SKM-1 (cell line): ENCODE measurements around the gene AZIN2.
"Not testable (repeated sequence)": the region's sequence is repeated elsewhere in the genome, so short reads cannot be mapped to it uniquely, and the experiment has no call there.

ENCODE experiments used
- DNase-seq: peaks from one replicate; lab custom pipeline; 2025; ENCODE audit not compliant: unreplicated experiment; lab: John Stamatoyannopoulos, UW

The AZIN2 gene

DNA sequence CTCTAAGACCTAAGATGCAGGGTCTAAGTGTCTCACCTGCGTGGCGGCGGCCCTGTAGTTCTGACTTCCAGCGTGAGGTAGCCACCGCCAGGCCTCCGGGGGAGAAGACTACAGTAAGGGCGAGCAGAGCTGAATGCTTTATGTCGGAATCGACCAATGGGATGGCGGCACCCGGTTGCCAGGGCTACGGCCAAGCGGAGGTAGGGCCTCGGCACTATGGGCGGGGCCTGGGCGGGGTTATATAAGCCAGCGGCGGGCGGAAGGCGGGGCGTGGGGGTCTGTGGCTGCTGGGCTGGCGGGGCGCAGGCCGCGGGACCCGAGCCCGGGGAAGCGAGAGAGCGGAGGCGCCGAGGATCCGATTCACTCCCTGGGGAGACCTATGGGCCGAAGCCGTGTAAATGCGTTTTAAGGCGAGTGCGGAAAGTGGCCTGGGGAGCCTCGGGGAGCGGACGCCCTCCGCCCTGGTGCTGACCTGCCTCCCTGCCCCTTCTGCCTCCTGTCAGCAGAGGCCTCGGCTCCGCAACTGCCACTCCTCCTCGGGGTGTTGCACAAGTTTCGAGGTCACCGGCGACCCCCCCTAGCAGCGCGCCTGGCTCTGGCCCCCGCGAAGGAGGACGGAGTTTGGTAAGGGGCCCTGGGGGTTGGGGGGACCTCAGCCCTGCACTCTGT is at the start of gene AZIN2:
Gene AZIN2, plus strand, starts transcription at position 269 of the 669 bp plus-strand sequence. CDS start 1,097 bp downstream, outside the sequence.
- DNase-seq = no peak

DNA sequence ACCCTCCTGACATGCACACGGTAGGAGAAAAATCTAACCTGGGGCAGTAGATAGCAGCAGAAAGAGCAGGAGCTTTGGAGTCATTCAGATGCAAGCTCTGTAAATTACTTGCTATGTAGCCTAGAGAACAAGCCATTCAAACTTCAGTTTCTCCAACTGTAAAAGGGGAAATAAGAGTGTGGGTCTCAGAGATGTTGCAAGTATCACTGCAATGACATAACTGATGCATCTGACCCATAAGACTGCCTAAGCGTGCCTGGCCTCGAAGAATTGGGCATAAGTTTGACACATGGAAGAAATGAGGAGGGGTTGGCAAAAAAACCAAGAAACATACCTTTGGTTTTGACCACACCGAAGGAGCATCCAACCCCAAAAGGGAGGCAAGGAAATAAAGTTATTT is 49.4 kb upstream of the AZIN2 start:
- DNase-seq = peak; percentile 66

DNA sequence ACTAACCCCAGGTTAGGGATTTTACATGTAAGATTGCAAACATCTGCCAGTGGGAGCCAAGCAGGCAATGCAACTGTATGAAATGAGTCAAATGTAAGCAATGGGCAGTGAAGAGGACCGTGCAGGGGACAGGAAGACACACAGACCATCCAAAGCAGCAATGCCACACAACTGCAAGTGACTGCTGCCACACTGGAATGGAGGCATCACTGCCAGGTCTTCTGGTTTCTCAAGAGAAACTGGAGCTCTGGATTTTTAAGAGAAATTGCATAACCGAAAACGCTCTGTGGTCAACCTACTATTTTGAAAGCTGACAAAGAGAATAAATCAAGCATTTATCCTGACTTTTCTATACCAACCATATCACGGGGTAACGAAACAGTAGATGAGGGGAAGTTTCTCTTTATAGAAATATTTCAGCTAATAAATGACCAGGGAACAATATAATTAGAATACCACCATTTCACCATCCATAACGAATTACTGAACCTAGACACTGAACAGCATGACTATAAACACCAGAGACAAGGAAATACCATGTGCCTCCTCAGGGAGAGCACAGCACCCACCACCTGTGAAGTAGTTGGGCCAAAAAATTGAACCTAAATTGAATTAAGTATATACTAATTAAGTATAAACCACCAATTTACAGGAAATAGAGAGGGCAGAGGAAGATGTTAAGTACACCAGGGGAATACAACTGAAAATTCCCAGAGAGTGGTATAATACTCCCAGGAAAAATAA is 48.7 kb upstream of the AZIN2 start:
- peak; percentile 63 for DNase-seq

DNA sequence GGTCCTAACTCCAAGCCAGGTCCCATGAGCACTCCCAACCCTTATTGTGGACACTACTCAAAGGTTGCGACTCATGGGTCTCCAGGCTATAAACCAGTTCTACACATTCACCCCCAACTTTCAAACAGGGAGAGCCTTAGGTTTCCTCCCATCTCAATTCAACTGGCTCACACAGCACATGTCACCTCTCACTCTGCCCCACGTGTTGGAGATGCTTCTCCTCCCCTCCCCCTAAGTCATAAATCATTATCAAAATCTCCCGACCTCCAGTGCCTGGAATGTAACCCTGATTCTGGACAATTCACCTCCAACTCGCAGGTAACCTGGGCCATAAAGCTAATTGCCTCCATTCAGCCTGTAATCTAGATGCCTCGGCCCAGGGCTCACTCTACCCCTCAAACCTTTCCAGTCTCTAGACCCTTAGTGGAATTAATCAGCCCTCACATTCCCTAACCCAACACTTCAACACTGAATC is 44.9 kb upstream of the AZIN2 start:
- no peak for DNase-seq

DNA sequence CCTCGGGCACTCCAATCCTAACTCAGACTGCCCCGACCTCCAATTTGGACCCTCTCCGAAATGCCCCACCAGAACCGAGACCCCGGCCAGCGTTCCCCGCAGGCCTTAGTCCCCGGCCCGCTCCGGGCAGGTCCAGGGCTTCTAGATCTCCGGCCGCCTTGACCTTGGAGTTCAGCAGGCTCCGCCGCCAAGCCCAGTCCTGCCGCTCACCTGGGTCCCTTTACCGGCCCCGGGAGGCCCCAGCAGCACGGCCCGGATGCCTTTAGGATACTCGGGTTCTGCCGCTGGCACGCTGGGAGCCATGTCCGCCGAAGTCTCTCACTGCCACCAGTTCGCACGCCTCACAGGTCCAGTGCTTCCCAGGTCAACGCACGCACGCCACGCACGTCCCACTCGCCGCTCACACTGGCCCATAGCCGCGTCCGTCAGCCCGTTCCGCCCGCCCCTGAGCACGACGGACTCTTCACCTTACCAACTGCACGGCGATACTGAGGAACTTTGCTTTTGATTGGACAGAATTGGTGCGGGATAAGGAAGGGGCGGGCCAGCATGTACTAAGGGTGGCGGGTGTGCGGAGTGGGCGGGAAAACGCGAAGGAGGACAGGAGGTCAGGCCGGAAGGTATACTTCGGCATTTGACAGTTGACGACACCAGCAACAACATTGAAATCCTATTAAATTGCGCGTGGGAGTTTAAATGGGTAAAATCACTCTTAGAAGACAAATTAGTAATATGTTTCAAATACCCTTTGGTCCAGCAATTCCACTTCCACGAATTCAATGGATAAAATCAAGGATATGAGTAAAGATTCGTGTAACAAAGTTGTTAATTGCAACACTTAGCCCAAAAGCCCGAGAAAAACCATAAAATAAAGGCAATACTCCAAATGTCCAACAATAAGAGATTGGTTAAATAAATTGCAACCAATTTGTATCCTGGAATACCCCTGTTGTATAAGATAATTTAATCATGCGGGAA is 44.1 kb upstream of the AZIN2 start, which contains the start of gene AK2:
Gene AK2, minus strand, starts transcription at position 358 of the 978 bp plus-strand sequence. Its CDS starts 55 bp downstream, at position 303.
- peak; percentile 98 for DNase-seq

DNA sequence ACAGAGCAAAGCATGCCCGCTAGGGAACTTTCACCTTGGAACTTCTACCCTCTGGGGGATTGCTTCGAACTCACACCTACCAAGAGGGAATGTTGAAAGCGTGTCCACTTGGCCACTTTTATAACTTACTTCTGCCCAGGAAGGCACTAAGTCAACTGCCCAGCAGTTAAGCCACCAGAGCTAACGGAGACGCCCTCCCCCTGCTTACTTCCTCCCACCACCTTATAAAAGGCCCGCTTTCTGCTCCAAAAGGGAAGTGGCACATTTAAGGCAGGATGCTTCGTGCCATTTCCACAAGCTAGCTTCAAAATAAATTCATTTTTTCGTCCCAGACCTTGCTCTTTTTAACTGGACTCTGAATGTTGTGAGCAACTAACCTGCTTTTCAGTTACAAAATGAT is 41.1 kb upstream of the AZIN2 start:
- DNase-seq = peak; percentile 69

DNA sequence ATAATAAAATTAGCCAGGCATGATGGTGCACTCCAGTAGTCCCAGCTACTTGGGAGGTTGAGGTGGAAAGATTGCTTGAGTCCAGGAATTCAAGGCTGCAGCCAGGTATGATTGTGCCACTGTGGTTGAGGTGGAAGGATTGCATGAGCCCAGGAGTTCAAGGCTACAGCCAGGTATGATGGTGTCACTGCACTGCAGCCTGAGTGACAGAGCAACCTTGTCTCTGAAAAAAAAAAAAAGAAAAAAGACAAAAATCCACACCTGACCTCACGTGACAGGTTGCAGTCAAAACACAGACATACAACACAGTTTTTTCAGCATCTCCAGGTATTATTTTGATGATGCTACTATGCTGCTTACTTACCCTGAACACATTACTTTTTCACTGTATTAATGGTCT is 39.9 kb upstream of the AZIN2 start:
- no peak for DNase-seq

DNA sequence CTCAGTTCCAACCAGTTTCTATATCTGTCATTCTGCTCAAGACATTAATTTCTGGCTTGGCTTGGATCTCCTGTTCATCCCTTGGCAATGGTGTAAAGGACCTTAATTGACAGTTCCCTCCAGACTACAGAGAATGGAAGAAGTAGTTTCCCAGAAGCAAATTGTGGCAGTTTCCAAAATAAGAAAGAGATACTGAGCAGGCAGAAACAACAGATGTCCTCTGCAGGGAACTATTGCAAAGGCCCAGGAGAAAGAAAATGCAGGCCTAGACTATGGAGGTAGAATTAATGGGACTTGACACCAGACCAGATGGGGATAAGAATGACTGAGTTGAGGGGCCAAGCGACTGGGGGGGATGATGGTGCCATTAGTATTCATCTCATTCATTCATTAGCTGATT is 38.1 kb upstream of the AZIN2 start:
- no peak for DNase-seq

DNA sequence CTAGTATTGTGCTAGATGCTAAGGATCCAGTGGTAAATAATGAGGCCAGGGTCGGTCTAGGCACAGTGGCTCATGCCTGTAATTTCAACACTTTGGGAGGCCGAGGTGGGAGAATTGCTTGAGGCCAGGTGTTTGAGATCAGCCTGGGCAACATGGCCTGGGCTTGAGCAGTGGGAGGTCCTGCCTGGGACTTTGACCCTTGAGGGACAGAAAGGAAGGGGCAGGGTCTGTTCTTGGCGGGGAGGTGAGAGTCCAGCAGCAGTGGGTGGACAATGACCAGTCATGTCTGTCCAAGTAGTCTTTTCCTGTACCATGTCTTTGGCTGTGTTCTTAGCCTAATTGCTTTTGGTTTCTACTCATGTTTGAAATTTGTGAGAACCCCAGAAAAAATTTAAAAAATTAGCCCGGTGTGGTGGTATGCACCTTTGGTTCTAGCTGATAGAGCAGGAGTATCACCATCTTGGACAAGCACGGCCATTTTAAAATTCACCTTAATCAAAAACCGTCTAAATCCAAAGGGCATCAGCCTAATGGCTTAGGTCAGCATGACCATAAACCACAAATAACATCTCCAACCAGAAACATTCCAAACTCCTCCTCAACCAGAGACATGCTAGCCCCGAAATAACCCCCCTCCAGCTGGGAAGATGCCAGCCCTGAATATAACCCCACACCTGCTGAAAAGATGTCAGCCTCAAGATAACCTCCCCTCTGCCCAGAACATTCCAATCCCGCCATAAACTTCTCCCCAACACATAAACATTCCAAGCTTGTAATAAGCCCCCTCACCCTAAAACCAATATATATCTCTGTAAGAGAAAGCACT is 37.5 kb upstream of the AZIN2 start:
- DNase-seq = no peak

DNA sequence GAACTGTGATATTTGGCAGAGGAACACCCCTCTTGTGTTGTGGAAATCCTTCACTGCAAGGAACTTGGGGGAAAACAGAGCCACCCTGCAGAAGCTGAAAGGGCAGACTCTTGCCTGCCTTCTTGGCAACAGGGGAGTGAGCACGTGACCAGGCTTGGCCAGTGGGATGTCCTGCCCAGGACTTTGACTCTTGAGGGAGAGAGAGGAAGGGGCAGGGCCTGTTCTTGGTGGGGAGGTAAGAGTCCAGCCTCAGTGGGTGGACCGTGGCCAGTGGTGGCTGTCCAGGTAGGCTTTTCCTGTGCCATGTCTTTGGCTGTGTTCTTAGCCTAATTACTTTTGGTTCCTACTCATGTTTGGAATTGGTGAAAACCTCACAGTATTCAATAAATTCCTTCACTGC is 35.7 kb upstream of the AZIN2 start:
- DNase-seq = peak; percentile 32

DNA sequence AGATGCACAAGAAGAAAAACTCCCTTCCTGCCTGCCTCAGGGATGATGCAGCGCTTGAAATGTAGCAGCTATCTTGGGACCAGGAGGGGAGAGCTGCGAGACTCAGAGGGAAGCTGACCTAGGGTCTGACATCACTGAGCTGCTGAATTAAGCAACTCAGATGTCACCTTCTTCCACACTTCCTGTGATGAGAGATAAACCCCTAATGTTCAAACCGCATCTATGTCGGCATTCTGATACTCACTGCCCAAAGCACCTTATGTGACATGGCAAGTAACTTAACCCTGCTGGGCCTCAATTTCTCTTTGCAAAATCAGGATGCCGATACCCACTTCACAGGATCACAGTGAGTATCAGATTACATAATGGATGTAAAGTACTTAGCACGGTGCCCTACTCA is 35.1 kb upstream of the AZIN2 start:
- peak; percentile 89 for DNase-seq

DNA sequence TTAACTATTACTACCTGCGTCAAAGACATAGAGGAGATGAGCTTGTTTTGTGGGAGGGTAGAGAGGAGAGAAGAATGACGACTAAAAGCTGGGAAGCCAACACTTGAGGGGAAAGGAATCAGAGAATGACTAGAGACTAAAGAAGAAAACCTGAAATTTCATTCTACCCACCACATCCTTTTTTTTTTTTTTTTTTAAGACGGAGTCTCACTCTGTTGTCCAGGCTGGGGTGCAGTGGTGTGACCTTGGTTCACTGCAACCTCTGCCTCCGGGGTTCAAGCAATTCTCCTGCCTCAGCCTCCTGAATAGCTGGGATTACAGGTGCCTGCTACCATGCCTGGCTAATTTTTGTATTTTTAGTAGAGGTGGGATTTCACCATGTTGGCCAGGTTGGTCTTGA is 34.7 kb upstream of the AZIN2 start:
- DNase-seq = not testable (repeated sequence)

DNA sequence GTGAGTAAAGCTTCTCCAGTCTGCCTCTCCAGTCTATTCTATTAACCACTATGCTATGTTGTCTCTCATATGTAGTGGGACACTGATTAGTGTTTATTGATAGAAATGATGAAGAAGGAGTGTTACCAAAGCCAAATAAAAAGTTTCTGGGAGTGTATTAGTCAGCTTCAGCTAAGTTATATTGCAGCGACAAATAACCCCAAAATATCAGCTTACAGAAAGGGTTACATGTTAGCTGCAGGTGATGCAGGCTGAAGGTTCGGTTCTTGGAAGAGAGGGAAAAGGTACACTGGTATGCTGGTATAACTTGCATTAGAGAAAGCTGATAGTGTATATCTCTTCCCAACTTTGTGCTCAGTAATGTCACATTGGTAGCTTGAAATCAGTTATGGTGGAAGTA is 33.7 kb upstream of the AZIN2 start:
- no peak for DNase-seq

DNA sequence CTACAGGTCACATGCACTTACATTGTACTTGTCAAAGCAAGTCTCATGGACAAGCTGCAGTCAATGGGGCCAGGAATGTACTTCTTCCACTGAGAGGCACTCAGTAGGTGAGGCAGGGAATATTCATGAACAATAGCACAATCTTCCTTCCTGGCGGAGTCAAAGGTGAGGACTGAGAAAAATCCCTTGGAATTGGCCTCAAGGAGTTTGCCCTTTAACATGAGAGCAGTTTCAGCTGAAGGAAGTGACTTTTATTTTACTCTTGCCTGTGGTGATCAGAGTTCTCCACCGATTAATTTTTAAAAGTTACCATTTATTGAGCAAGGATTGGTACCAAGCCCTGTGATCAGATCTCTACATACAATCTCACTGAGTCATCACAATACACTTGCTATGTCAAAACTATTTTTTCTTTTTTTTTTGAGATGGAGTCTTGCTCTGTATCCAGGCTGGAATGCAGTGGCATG is 33.1 kb upstream of the AZIN2 start:
- DNase-seq = no peak

DNA sequence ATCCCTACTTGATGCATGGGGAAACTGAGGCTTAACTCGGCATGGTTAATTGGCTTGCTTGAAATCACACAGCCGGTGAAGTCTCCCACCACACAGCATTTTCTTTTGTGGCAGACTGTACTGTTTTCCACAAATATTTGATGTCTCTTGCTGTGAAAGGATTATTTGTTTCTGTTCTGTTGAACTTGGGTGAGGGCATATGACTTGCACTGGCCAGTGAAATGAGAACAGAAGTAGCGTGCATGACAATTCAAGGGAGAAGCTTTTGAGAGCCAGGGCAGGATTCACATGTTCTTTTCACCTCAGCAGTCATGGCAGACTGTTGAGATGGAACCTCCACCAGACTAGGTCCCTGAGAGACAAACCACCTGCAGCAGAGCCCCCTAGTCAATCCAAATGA is 32.5 kb upstream of the AZIN2 start:
- no peak for DNase-seq

DNA sequence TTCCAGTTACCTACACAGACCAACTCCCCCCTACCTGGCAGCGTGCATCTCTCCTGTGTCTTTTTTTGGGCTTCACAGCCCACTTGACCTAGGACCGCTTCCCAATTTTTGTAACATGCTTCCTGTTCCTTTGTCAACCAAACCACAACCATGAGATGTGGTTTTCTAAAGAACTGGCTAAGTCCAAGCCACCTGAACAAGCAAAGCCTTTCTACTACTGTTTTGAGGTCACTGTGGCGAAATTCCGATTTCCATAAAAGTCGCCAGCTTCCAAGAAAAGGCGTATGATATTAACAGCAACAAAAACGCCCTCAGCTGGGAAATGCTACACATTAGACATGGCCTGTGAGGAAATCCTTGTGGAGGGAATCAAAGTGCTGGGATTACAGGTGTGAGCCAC is 31.6 kb upstream of the AZIN2 start:
- no peak for DNase-seq

DNA sequence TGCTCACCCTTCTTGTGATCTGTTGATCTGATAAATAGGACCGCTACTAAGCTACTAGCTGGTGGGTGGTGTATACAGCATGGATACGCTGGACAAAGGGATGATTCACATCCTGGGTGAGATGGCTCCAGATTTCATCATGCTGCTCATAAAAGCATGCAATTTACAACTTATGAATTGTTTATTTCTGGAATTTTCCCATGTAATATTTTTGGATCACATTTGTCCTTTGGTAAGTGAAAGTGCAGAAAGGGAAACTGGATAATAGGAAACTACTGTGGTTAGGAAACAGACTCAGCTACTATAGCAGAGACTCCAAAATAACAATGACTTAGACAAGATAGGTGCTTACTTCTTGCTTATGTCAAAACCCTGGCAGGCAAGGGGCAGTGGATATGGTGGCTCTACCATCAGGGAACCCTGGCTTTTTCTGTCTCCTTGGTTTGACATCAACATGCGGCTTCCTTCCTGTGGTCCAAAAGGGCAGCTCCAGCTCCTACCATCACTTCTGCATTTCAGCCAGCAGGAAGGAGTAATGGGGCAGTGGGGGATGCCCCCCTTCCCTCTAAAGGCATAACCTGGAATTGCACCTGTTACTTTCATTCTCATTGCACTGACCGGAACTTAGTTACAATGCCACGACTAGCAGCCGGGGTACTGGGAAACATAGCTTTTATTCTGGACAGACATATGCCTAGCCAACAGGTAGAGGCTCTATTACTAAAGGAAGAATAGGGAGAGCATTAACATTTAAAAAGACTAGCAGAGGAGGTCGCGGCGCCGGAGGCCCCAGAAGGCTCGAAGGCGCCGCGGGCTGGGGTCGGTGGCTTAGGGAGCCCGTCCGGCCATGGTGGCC is 30.5 kb upstream of the AZIN2 start:
- no peak for DNase-seq

DNA sequence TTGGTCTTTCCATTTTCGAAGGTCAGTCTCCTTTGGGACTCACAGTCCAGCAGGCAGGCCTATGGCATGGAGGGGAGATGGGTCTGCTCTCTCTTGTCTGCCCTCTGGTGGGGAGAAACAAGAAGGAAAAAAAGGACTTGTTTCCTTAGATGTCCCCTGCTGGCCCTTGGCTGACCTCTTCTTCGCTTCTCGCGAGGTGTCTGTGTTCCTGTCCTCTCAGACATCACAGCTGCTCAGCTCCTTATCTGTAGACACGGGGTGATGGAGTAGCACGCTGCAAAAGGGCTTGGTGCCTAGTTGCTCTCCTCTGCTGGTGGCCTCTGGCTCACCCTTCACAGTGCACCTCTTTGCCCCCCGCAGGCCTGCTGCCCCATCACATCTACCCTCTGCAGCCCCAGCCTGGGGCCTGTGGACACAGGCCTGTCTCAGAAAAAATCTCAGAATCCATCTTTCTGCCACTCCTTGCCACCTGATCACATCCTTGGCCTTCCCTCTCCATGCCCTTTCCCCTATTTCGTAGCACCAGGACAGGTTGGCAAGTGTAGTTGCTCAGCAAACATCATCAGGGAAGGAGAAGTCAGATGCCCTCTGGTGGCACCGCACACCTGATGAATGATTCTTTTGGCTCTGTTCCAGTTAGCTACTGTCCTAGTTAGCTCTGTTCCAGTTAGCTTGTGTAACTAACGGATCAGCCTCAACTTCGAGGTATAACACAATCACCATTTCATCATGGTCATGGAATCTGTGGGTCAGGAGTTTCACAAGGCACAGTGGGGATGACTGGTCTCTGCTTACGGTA is 25.5 kb upstream of the AZIN2 start:
- DNase-seq = peak; percentile 64

DNA sequence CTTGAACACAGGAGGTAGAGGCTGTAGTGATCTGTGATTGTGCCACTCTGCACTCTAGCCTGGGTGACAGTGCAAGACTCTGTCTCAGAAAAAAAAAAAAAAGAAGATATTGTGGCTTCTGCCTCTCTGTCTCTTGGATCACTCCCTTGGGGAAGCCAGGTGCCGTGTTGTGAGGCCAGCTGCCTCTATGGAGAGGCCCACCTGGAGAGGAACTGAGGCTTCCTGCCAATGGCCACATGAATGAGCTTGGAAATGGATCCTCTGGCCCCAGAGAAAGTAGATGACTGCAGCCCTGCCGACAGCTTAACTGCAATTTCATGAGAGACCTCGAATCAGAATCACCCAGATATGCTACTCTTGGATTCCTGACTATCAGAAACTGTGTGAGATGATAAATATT is 24.5 kb upstream of the AZIN2 start:
- DNase-seq = no peak
